ENCODE data around the gene DLEU7. TPM values are rescaled to one million over a fixed set of nuclear protein-coding genes. Genes with fewer than 3 reads are reported as not detected.

Gene DLEU7
- total and polyA plus RNA-seq, 2 of the 8 experiments (the other 6 are each of a cell fraction or from before 2014, with no cell fraction given) = 4.9 to 5.2 TPM

GRCh38 chr13:50829896-50830295, 13.6 kb downstream of the DLEU7 start (continued):
- TF ChIP-seq KDM4A (IDR thresholded peaks at IDR 0.05; ENCODE audit: low read depth, low read length, severe bottlenecking) (no peak), ATF2 (IDR thresholded peaks at IDR 0.05; ENCODE audit: low read length) (no peak), MAX (IDR thresholded peaks at IDR 0.05) (no peak)

All from H1 (cell line).